Heart left ventricle (tissue), 16 donors: ENCODE results near the gene CNTNAP5. TPM values are rescaled to one million over a fixed set of nuclear protein-coding genes. Genes with fewer than 3 reads are reported as not detected.

ENCODE experiments used
- ATAC-seq, 4 donors: fragments of 200-7000 bp; cut with Tn5 transposase; one replicate each; pipeline ENCODE4 v1.9.1; 2020 to 2022; ENCODE audit warnings: moderate library complexity in 4 of 4, mild to moderate bottlenecking in 3 of 4, moderate number of reproducible peaks in 1 of 4
- DNase-seq, 5 donors: peaks; one replicate each; pipeline ENCODE4 v3.0.0-alpha.2; 2020
- H3K27ac ChIP-seq, 12 donors: fragments of 200-600 bp; sonication (generic) in 4 of 12; one replicate each; pipeline versions ENCODE4 v1.5.0 to v1.8.0; 2016 to 2022; ENCODE audit warnings: mild to moderate bottlenecking in 2 of 12
- H3K27me3 ChIP-seq, 9 donors: fragments of 200-600 bp; sonication (generic) in 2 of 9; one replicate each; pipeline versions ENCODE4 v1.5.1 to v1.8.0; 2016 to 2022; ENCODE audit warnings: mild to moderate bottlenecking in 3 of 9
- H3K36me3 ChIP-seq, 9 donors: fragments of 200-600 bp; sonication (generic) in 2 of 9; one replicate each; pipeline versions ENCODE4 v1.5.0 to v1.8.0; 2018 to 2022; ENCODE audit warnings: mild to moderate bottlenecking in 2 of 9
- H3K4me1 ChIP-seq, 12 donors: fragments of 200-600 bp; sonication (generic) in 4 of 12; one replicate each; pipeline versions ENCODE4 v1.5.0 to v1.8.0; 2016 to 2022; ENCODE audit warnings: mild to moderate bottlenecking in 3 of 12
- H3K4me3 ChIP-seq, 12 donors: fragments of 200-600 bp; sonication (generic) in 4 of 12; one replicate each; pipeline versions ENCODE4 v1.5.0 to v1.8.0; 2017 to 2022; ENCODE audit warnings: mild to moderate bottlenecking in 9 of 12, moderate library complexity in 4 of 12
- H3K9me3 ChIP-seq, 12 donors: fragments of 200-600 bp; sonication (generic) in 4 of 12; one replicate each; pipeline versions ENCODE4 v1.5.0 to v1.8.0; 2016 to 2022; ENCODE audit warnings: mild to moderate bottlenecking in 1 of 12
- CTCF ChIP-seq, 12 donors: fragments of 200-600 bp; sonication (generic) in 4 of 12; IDR thresholded peaks; one replicate each; pipeline versions ENCODE4 v1.5.0 to v1.8.0; 2018 to 2022; ENCODE audit warnings: antibody characterized with exemption in 12 of 12, mild to moderate bottlenecking in 5 of 12
- POLR2A ChIP-seq, 2 donors: fragments of 450-650 bp; IDR thresholded peaks; one replicate each; pipeline ENCODE4 v1.6.1; 2017; ENCODE audit warnings: antibody characterized with exemption in 2 of 2, mild to moderate bottlenecking in 2 of 2, moderate library complexity in 2 of 2
- WGBS, 4 donors: extraction: QIAGEN DNeasy Blood & Tissue Kit in 2 of 4; methylation state at CpG; one replicate each; pipeline versions ENCODE4 v1.1.5 to v1.1.7; 2013 to 2018; 5-methylcytosine and 5-hydroxymethylcytosine counted together
- intact Hi-C, 10 donors: fragments of 100-400 bp; cut with DNase I; formaldehyde crosslinking; loops; one replicate each; pipeline versions ENCODE4 v1.11.1 to v1.14.2; 2022
- polyA plus RNA-seq, 2 donors: library from polyadenylated mRNA; stranded (reverse); fragments of 200-250 nt; gene quantifications; one replicate each; pipeline ENCODE4 v1.2.3, GENCODE V29; 2013
- total RNA-seq, 9 donors: library from RNA; depleted of rRNA in 2 of 9; stranded (reverse); fragments of >200 nt in 2 of 9; fragmentation: NEBNext Ultra II Directional in 3 of 9; extraction: Animal tissue kit (Norgen Biotek cat#: 25700) in 3 of 9; gene quantifications; one replicate each; pipeline versions ENCODE4 v1.1.0 to v1.2.4, GENCODE V29; 2016 to 2023
- donor health status: ischemic (EF 13 %, LVEDD 7.1; RV severe dilation, severe dysfunction).
- donor health status: healthy with polysubstance abuse.
- donor health status: DM: no; HTN: yes; CAD: no.
- donor health status: DM: no; HTN: no; CAD: no.
- donor health status: ischemic (EF 25% LVEDD 6.9; RV normal size, moderate dysfunction).
- donor health status: ischemic (EF 25% LVEDD 5.7; RV mildly dilated, moderate dysfunction).
- donor health status: healthy.
- donor health status: DM: yes; HTN: yes; CAD: no.
- donor health status: ischemic (EF 35%, LVEDD 5.7; RV mildly dilated, moderate dysfunction).
- donor health status: nonischemic (EF 11% LVEDD 7.7; RV severe dilation, severe dysfunction).
- donor health status: DM: yes; HTN: yes; CAD: no.
- donor health status: PGD.
- donor health status: ischemic (EF 29% LVEDD 5.4; RV normal size, mild dysfunction).
- donor health status: nonischemic (EF 23%, LVEDD 6.1; RV moderate dilation, normal function).

CNTNAP5 gene
- total and polyA plus RNA-seq, 11 donors = not detected

- H3K36me3 ChIP-seq = no peaks in the 10 kb centered on the region
- ATAC-seq (no peak), DNase-seq (no peak)
- peaks cover 0 to 2% (median 0%) of the 10 kb centered on the region in 12 donors for H3K9me3 ChIP-seq
- no peak overlapping the region for H3K27ac ChIP-seq
- H3K4me3 ChIP-seq = no peak overlapping the region
- intact Hi-C loops = no loop called here
- TF ChIP-seq POLR2A (IDR thresholded peaks at IDR 0.05) = no peak
- TF ChIP-seq CTCF (IDR thresholded peaks at IDR 0.05) = no peak
- no peaks in the 10 kb centered on the region for H3K4me1 ChIP-seq
- 58 to 69% (median 61%) methylated on average over 2 of the region's 2 CpGs for WGBS, 4 donors
- H3K27me3 ChIP-seq = no peaks in the 10 kb centered on the region
Observed at GRCh38 chr2:124894199-124894598, 869.1 kb downstream of the CNTNAP5 start.

GRCh38 chr2:124898827-124899226, 873.7 kb downstream of the CNTNAP5 start:
- DNase-seq = no peak
- no peak for TF ChIP-seq CTCF (IDR thresholded peaks at IDR 0.05)
- no peak for TF ChIP-seq POLR2A (IDR thresholded peaks at IDR 0.05)
- Histone ChIP-seq H3K36me3 (no peaks in the 10 kb centered on the region), H3K9me3 (no peaks in the 10 kb centered on the region), H3K27me3 (no peaks in the 10 kb centered on the region), H3K27ac (no peak overlapping the region), H3K4me1 (no peaks in the 10 kb centered on the region), H3K4me3 (no peak overlapping the region)
- 90 to 95% (median 92%) methylated on average over 4 of the region's 4 CpGs for WGBS, 4 donors
- intact Hi-C loops = no loop called here
- no peak for ATAC-seq

- no peaks in the 10 kb centered on the region for H3K27me3 ChIP-seq
- ATAC-seq (no peak), DNase-seq (no peak)
- WGBS, 4 donors = 81 to 85% (median 82%) methylated on average over 2 of the region's 2 CpGs
- H3K4me3 ChIP-seq = no peak overlapping the region
- intact Hi-C loops = no loop called here
- no peaks in the 10 kb centered on the region for H3K36me3 ChIP-seq
- no peak for TF ChIP-seq POLR2A (IDR thresholded peaks at IDR 0.05)
- TF ChIP-seq CTCF (IDR thresholded peaks at IDR 0.05) = no peak
- H3K9me3 ChIP-seq = no peaks in the 10 kb centered on the region
- no peaks in the 10 kb centered on the region for H3K4me1 ChIP-seq
- H3K27ac ChIP-seq = no peak overlapping the region
Observed at GRCh38 chr2:124908411-124908810, 883.3 kb downstream of the CNTNAP5 start.

- DNase-seq = no peak
- Histone ChIP-seq H3K9me3 (no peaks in the 10 kb centered on the region), H3K27me3 (no peaks in the 10 kb centered on the region), H3K4me3 (no peak overlapping the region), H3K4me1 (no peaks in the 10 kb centered on the region), H3K27ac (no peak overlapping the region), H3K36me3 (no peaks in the 10 kb centered on the region)
- WGBS, 4 donors = 64 to 77% (median 73%) methylated on average over 5 of the region's 5 CpGs
- no peak for TF ChIP-seq POLR2A (IDR thresholded peaks at IDR 0.05)
- no peak for TF ChIP-seq CTCF (IDR thresholded peaks at IDR 0.05)
- intact Hi-C loops = no loop called here
- ATAC-seq = no peak
Observed at GRCh38 chr2:124911560-124911959, 886.5 kb downstream of the CNTNAP5 start.
